H9 (cell line): ENCODE results near the gene IKZF1. TPM values are rescaled to one million over a fixed set of nuclear protein-coding genes. Genes with fewer than 3 reads are reported as not detected.

Experiments
- DNase-seq: peaks from one replicate; pipeline ENCODE4 v3.0.0-alpha.2; 2017
- H2AFZ ChIP-seq: one replicate; pipeline ENCODE4 v1.6.1; 2013; ENCODE audit warnings: mild to moderate bottlenecking, low read length, control low read depth, moderate library complexity
- H2AK5ac ChIP-seq: 2 replicates; pipeline ENCODE4 v1.6.1; 2013; ENCODE audit warnings: low read length, control low read depth, mixed read lengths; ENCODE audit not compliant: insufficient read length
- H2BK120ac ChIP-seq: one replicate; pipeline ENCODE4 v1.6.1; 2013; ENCODE audit warnings: low read depth, mild to moderate bottlenecking, low read length, control low read depth, inconsistent platforms; ENCODE audit not compliant: poor library complexity, severe bottlenecking
- H2BK12ac ChIP-seq: 2 replicates; pipeline ENCODE4 v1.6.1; 2013; ENCODE audit warnings: low read length, control low read depth, mixed read lengths, low read depth; ENCODE audit not compliant: insufficient read length
- H2BK15ac ChIP-seq: 2 replicates; pipeline ENCODE4 v1.6.1; 2013; ENCODE audit warnings: low read depth, low read length, control low read depth
- H2BK20ac ChIP-seq: one replicate; pipeline ENCODE4 v1.6.1; 2013; ENCODE audit warnings: low read depth, mild to moderate bottlenecking, low read length, control low read depth, inconsistent platforms; ENCODE audit not compliant: poor library complexity, severe bottlenecking
- H2BK5ac ChIP-seq: 2 replicates; pipeline ENCODE4 v1.6.1; 2013; ENCODE audit warnings: low read length, control low read depth, mixed read lengths; ENCODE audit not compliant: insufficient read length
- H3K14ac ChIP-seq: 2 replicates; pipeline ENCODE4 v1.6.1; 2013; ENCODE audit warnings: low read length, control low read depth; ENCODE audit not compliant: insufficient read depth
- H3K18ac ChIP-seq: 2 replicates; pipeline ENCODE4 v1.6.1; 2013; ENCODE audit warnings: low read depth, mild to moderate bottlenecking, mixed read lengths, low read length, control low read depth; ENCODE audit not compliant: insufficient read length
- H3K23ac ChIP-seq: 2 replicates; pipeline ENCODE4 v1.6.1; 2013; ENCODE audit warnings: low read length, control low read depth, mixed read lengths, low read depth; ENCODE audit not compliant: insufficient read length
- H3K23me2 ChIP-seq: 2 replicates; pipeline ENCODE4 v1.6.1; 2013; ENCODE audit warnings: low read depth, mild to moderate bottlenecking, mixed read lengths, low read length, control low read depth; ENCODE audit not compliant: insufficient read length, poor library complexity, severe bottlenecking
- H3K27ac ChIP-seq: 2 replicates; pipeline ENCODE4 v1.5.1; 2013; ENCODE audit warnings: low read length, control low read depth, mixed read lengths, low read depth; ENCODE audit not compliant: insufficient read length
- H3K27me3 ChIP-seq: 2 replicates; pipeline ENCODE4 v1.6.1; 2013; ENCODE audit warnings: low read length, control low read depth, inconsistent platforms; ENCODE audit not compliant: insufficient read depth
- H3K4ac ChIP-seq: 2 replicates; pipeline ENCODE4 v1.6.1; 2013; ENCODE audit warnings: low read depth, mild to moderate bottlenecking, control low read depth, inconsistent platforms, low read length, moderate library complexity
- H3K4me1 ChIP-seq: 2 replicates; pipeline ENCODE4 v1.6.1; 2013; ENCODE audit warnings: low read length, control low read depth, inconsistent platforms; ENCODE audit not compliant: insufficient read depth
- H3K4me2 ChIP-seq: 2 replicates; pipeline ENCODE4 v1.6.1; 2013; ENCODE audit warnings: low read length, control low read depth, mixed read lengths; ENCODE audit not compliant: insufficient read length, insufficient read depth
- H3K56ac ChIP-seq: 2 replicates; pipeline ENCODE4 v1.6.1; 2013; ENCODE audit warnings: low read depth, mild to moderate bottlenecking, mixed read lengths, low read length, control low read depth; ENCODE audit not compliant: insufficient read length
- H3K79me1 ChIP-seq: 2 replicates; pipeline ENCODE4 v1.6.1; 2013; ENCODE audit warnings: low read depth, mild to moderate bottlenecking, moderate library complexity, low read length, control low read depth, inconsistent platforms; ENCODE audit not compliant: insufficient read depth, poor library complexity, severe bottlenecking
- H3K79me2 ChIP-seq: 2 replicates; pipeline ENCODE4 v1.6.1; 2013; ENCODE audit warnings: low read length, control low read depth, inconsistent platforms; ENCODE audit not compliant: insufficient read depth
- H3K9ac ChIP-seq: 2 replicates; pipeline ENCODE4 v1.6.1; 2013; ENCODE audit warnings: low read length, control low read depth, mixed read lengths; ENCODE audit not compliant: insufficient read length; ENCODE audit errors: extremely low read depth
- H3K9me3 ChIP-seq: one replicate; pipeline ENCODE4 v1.6.1; 2013; ENCODE audit warnings: low read depth, low read length, inconsistent platforms; ENCODE audit not compliant: control insufficient read depth
- H3T11ph ChIP-seq: one replicate; pipeline ENCODE4 v1.6.1; 2013; ENCODE audit warnings: mild to moderate bottlenecking, low read length, control low read depth, inconsistent platforms
- H4K20me1 ChIP-seq: one replicate; pipeline ENCODE4 v1.6.1; 2013; ENCODE audit not compliant: control insufficient read depth, insufficient read length, insufficient read depth
- H4K5ac ChIP-seq: 2 replicates; pipeline ENCODE4 v1.6.1; 2013; ENCODE audit warnings: low read depth, mild to moderate bottlenecking, mixed read lengths, low read length, control low read depth; ENCODE audit not compliant: insufficient read length
- H4K8ac ChIP-seq: replicated peaks from 2 replicates; pipeline ENCODE4 v1.6.1; 2013; ENCODE audit warnings: low read length, control low read depth, mixed read lengths, low read depth; ENCODE audit not compliant: insufficient read length
- H4K91ac ChIP-seq: 2 replicates; pipeline ENCODE4 v1.6.1; 2013; ENCODE audit warnings: low read depth, mild to moderate bottlenecking, moderate library complexity, mixed read lengths, low read length, control low read depth; ENCODE audit not compliant: insufficient read length
- H3K27ac Mint-ChIP-seq, 3 experiments: 2 replicates in 2 of 3; 3 replicates in 1 of 3; pipeline ENCODE4 v1.8.0; 2020 to 2021; ENCODE audit warnings: mixed read lengths in 3 of 3, mild to moderate bottlenecking in 1 of 3, moderate library complexity in 1 of 3
- H3K27me3 Mint-ChIP-seq: 2 replicates; pipeline ENCODE4 v1.8.0; 2021; ENCODE audit warnings: low read depth, mild to moderate bottlenecking, moderate library complexity, mixed read lengths
- H3K36me3 Mint-ChIP-seq, 3 experiments: 2 replicates in 2 of 3; 3 replicates in 1 of 3; pipeline ENCODE4 v1.8.0; 2020 to 2021; ENCODE audit warnings: low read depth in 3 of 3, mixed read lengths in 3 of 3; ENCODE audit not compliant: insufficient read depth in 1 of 3
- H3K4me1 Mint-ChIP-seq, 2 experiments: 2 replicates each; pipeline ENCODE4 v1.8.0; 2020; ENCODE audit warnings: mixed read lengths in 2 of 2
- H3K4me3 Mint-ChIP-seq, 2 experiments: 2 replicates in 1 of 2; 3 replicates in 1 of 2; pipeline ENCODE4 v1.8.0; 2020 to 2021; ENCODE audit warnings: mild to moderate bottlenecking in 2 of 2, mixed read lengths in 2 of 2, moderate library complexity in 1 of 2
- H3K9me3 Mint-ChIP-seq, 2 experiments: 2 replicates in 1 of 2; 3 replicates in 1 of 2; pipeline ENCODE4 v1.8.0; 2020; ENCODE audit warnings: mild to moderate bottlenecking in 2 of 2, mixed read lengths in 2 of 2, moderate library complexity in 1 of 2
- WGBS: extraction: QIAGEN DNeasy Blood & Tissue Kit; methylation state at CpG from one replicate; pipeline ENCODE4 v1.1.7; 2013; ENCODE audit warnings: missing lambda C conversion rate, low lambda C conversion rate, mixed read lengths; ENCODE audit not compliant: insufficient read length; ENCODE audit errors: extremely low coverage; 5-methylcytosine and 5-hydroxymethylcytosine counted together
- total RNA-seq: library from RNA; stranded (reverse); gene quantifications from 2 replicates; pipeline ENCODE4 v1.2.1, GENCODE V29; 2021
- TF ChIP-seq, protein P1 (sequence below): fragments of 200-600 bp; sonication (generic); conservative IDR thresholded peaks from 3 replicates; pipeline ENCODE4 v1.8.0; 2021; ENCODE audit warnings: antibody characterized with exemption, mild to moderate bottlenecking

The IKZF1 gene
- total RNA-seq, 1 experiment from 2014 or later, result 0.98 TPM

DNA sequence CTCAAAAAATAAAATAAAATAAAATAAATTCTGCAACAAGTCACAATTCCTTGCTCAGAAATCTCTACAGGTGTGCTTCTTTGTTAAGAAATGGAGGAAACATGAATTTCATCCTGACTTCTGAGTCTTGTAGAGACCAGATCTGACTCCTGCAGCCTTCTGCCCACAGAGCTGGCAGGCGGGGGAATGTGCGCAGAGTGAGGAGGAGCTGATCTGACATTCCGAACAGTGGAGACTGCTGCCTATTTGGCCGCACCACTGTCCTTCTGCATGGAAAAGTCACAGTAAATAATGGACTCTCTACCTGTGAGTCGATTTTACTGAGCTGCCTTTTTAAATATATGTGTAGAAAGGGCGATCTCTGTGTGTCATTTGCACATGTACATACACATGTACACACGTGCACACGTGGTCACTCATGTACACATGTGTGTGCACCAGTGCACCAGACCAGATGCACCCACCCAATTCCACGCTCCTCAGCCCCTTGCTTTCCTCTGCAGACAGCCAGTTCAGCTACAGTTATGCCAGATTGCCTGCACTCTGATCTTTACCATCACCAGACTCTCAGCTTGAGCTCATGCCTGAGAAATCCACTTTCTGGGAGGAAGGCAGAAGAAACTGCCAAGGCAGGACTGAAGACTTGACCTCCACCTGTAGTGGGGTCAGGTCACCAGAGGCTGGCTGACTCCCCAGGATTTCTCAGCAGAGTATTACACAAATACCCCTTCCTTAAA is 54.9 kb downstream of the IKZF1 start:
- Histone ChIP-seq H3K4ac (no peak overlapping the region), H3K14ac (no peak overlapping the region; the same call in 1 of the 2 replicates), H4K20me1 (no peaks in the 10 kb centered on the region), H2BK12ac (no peak overlapping the region), H2BK15ac (no peak overlapping the region), H3K56ac (no peak overlapping the region), H3K4me1 (no peaks in the 10 kb centered on the region), H4K91ac (no peak overlapping the region), H3K23me2 (no peaks in the 10 kb centered on the region), H3K79me2 (no peaks in the 10 kb centered on the region), H3T11ph (no peak overlapping the region), H3K9me3 (no peaks in the 10 kb centered on the region), H3K18ac (no peak overlapping the region), H3K27me3 (no peaks in the 10 kb centered on the region), H4K8ac (no peak overlapping the region), H3K23ac (no peak overlapping the region), H2AFZ (no peak overlapping the region), H2BK120ac (no peak overlapping the region), H2BK20ac (no peak overlapping the region), H2AK5ac (no peak overlapping the region), H3K27ac (no peak overlapping the region), H3K4me2 (no peak overlapping the region), H3K79me1 (no peaks in the 10 kb centered on the region), H3K9ac (no peak overlapping the region), H4K5ac (no peak overlapping the region), H2BK5ac (no peak overlapping the region)
- Mint-ChIP-seq H3K27me3 (peaks cover 4% of the 10 kb centered on the region), H3K36me3 (no peaks in the 10 kb centered on the region), H3K4me1 (peaks cover 7 to 8% of the 10 kb centered on the region in 2 experiments; a peak in 2 of 4 replicates), H3K4me3 (no peak overlapping the region), H3K27ac (no peak overlapping the region), H3K9me3 (no peaks in the 10 kb centered on the region)
- no CpG with 5 or more reads among the region's 9 CpGs for WGBS
- no peak for DNase-seq
- TF ChIP-seq, protein P1, sequence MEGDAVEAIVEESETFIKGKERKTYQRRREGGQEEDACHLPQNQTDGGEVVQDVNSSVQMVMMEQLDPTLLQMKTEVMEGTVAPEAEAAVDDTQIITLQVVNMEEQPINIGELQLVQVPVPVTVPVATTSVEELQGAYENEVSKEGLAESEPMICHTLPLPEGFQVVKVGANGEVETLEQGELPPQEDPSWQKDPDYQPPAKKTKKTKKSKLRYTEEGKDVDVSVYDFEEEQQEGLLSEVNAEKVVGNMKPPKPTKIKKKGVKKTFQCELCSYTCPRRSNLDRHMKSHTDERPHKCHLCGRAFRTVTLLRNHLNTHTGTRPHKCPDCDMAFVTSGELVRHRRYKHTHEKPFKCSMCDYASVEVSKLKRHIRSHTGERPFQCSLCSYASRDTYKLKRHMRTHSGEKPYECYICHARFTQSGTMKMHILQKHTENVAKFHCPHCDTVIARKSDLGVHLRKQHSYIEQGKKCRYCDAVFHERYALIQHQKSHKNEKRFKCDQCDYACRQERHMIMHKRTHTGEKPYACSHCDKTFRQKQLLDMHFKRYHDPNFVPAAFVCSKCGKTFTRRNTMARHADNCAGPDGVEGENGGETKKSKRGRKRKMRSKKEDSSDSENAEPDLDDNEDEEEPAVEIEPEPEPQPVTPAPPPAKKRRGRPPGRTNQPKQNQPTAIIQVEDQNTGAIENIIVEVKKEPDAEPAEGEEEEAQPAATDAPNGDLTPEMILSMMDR, result no peak
